Stimulated activated CD4-positive, alpha-beta T cell treated with anti-CD3 and anti-CD28 coated beads, Interleukin-15, amount 100 ng/mL, for 1 hour (primary cell): ENCODE measurements around the gene BMPR1A.
"Not testable (repeated sequence)": the region's sequence is repeated elsewhere in the genome, so short reads cannot be mapped to it uniquely, and the experiment has no call there.

Experiments used
- DNase-seq, 2 donors: peaks; one replicate each; pipeline ENCODE4 v3.0.0-alpha.2; 2020; ENCODE audit warnings: low read depth in 1 of 2, low spot score in 1 of 2

BMPR1A gene

DNA sequence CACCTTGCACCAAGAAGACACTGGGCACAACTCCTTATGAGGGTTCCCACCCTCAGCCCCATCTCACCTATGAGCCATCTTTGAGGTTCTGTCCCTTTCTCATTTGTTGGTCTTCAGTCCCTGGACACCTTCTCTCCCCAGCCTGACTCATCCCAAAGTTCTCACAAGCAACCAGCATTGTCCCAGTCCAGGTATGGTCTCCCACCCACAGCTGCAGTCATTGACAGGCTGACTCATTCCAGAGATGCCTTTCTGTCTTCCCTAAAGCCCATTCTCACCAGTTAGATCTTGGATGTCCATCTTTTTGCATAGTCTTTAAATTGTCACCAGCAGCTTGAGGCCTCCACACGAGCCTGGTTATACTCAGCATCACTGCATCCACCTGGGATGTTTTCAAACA lies 26.7 kb upstream of the BMPR1A start:
- no peak for DNase-seq

DNA sequence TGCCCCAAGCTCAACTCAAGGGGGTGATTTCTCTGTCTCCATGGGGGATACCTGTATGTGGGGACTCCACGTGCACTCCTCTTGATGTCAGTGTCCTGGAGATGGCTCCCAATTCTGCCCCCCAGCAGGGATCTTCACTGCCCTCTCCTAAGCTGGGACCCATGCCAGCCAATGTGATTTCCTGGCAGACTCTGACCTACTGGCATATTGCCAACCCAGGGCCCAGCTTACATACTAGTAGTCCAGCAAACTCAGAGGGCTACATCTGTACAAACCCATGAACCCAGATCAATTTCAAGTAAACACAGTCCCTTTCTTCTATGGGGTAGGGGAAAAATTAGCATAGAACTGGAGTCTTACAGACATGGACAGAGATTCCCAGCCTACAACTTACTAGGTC lies 26.2 kb upstream of the BMPR1A start:
- DNase-seq, result no peak

DNA sequence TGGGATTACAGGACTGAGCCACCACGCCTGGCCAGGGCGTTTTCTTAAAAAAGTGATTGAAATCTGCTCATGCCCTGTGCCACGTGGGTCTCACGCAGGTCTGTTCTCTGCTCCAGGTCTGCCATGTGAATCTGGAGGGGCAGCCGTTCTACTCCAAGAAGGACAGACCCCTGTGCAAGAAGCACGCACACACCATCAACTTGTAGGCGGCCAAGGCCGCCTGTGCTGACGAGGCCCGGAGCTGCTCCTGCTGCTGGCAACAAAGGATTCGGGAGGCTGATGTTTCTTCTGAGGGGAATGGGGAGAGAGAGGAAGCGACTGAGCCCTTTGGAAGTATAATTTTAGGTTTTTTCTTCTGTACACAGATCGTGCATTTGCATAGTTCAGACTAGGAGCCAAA lies 23.6 kb upstream of the BMPR1A start:
- DNase-seq, result no peak

DNA sequence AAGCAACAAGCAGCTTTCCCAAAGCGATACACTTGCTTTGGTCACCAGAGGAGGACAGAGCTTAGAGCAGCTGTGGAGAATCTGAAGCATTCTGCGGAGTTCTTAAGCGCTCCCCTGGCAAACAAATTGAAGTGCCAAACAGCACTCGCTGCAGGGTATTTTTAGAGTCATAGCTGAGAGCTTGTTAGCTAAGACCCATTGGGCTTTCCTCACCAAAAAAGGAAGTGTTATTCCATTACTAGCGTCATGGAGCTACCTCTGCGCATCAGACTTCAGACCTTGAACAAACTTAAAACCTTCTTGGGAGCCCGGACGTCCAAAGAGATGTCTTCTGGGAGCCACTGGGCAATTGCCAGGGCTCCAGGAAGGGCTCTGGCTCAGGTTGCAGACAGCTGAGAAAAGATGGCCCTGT lies 23.2 kb upstream of the BMPR1A start:
- DNase-seq, result no peak

DNA sequence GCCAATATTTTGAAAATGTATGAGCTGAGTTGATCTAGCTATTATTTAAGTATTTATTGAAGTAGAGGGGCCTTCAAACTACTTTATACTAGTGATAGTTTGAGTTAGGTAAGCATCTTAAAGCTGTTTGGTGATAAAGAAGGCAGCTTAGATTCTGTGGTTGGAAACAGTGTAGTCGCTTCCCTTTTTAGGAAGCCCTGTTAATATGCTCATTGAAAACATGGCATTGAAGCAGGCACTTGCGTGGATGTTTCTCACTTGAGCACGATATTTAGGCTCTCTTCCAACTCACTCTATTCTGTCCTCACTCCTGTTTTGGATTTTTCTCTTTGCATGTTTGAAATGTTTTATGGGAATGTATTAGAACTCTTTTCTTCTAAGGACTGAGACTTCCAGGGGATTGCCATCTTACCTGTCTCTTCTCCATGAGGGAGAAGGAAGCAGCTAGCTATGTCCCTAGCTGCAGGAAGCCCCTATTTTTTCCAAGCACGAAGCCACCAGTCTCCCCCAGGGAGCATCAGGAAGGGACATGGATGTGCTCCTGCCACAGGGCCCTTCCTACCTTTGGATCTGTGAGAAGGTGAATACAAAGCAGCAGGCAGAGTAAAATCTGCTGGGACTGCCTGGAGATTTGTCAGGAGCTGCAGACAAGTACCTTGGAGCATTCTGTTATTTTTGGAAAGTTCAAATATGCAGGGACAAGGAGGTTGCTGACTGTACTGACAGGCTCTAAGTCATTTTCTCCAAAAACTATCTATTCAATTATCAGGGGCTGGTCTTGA lies 22.0 kb upstream of the BMPR1A start:
- no peak for DNase-seq

DNA sequence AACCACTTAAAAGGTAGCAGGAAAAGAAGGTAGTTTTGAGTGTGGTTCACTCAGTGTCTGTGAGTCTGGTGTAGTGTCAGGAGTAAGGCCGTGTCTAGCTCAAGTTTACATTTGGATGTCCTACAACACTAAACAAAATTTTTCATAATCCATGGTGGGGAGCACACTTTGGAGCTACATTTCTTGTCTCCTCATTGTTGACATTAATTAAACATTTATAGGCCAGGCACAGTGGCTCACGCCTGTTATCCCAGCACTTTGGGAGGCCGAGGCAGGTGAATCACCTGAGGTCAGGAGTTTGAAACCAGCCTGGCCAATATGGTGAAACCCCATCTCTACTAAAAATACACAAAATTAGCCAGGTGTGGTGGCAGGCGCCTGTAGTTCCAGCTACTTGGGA lies 21.1 kb upstream of the BMPR1A start:
- DNase-seq, result not testable (repeated sequence)

DNA sequence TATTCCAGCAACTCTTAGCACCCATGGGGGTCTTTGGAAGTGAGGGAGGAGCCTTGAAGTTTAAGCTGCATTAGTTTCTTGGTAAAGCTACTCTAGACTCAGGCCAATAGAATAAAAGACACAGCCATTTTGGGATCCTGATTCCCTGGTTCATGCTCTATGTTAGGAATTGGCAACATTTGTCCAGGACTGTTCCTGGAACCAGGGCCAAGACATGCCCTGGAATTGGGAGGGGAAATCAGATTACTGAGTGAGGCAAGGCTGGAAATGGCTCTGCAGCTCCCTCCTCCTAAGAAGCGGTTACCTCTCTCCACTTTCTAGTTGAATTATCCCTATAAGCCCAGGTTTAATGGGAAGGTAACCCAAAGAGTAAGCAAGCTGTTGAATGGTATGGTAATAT lies 14.2 kb upstream of the BMPR1A start:
- no peak for DNase-seq

DNA sequence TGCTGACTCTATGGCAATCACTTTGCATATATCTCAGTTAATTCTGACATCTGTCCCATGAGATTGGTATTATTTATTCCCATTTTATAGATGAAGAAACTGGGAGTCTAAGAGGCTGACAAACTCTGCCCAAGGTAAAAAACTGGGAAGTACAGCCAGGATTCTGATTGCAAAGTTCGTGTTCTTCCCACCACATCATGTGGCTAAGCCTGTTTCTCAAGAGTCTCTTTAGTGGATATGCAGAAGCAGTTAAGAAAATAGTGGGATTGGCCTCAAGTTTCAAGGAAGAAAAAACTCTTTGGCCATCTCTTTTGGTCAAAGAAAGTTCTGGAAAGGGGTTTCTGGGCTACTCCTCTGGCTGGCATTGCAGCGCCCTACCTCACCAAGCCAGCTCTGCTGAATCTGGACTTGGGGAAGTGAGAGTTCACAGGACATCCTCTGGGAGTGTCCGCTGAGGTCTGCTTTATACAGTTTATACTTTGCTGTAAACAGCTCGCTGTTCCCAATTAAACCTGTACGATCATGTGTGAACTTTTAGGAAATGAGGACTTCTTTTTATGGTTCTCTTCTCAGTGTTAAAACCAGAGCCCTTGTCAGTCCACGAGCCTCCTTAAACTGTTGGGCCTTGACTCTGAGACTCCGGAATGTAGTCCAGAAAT lies 12.2 kb upstream of the BMPR1A start:
- no peak for DNase-seq

DNA sequence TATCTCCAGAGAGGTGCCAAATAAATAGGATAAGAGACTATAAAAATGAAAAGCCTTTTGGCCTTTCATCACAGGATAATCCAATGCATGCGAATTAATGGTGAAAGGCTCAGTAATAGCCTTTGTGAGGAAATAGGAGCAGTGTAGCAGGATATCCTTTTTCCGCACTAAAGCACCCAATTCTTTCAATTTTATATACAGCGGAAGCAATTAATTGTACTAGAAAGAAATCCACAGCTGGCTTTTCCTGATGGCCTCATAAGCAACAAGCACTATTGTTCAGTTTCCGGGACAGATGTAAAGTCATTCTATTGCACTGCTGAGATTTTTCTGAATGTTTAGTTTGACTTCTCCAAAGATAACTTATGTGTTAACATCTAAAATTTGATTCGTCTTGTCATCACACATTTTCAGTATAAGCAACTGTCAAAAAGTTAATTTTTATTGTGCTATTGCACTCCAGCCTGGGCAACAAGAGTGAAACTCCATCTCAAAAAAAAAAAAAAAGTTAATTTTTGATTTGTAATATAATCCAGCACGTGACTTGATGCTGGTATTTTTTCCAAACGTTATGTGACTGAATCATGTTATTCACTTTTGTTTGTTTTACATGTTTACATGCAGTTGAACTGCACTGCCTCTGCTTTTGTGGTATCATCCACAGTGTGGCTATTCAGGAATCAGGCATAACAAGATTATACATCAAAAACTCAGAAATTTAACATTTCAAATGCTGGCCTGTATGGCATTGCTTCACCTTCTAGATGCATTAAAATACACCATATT lies 8.4 kb upstream of the BMPR1A start:
- DNase-seq, result no peak

DNA sequence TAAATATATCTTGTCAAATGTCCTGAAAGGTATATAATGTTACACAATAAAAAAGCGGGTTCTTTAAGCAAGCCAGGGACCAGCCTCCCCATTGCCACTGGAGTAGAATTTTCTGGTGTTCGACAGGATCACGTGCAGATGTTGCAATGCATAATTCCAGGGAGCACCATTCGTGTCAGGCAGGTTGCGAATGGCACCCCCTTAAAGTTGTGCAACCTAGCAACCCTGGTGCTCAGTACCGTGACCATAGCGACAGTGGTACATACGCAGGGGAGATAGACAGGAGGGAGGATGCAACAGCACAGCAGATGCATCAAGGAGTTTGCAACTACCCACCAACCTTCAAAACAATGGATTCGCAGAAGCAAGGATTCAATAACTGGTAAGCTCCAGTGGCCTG lies 6.6 kb upstream of the BMPR1A start:
- no peak for DNase-seq

DNA sequence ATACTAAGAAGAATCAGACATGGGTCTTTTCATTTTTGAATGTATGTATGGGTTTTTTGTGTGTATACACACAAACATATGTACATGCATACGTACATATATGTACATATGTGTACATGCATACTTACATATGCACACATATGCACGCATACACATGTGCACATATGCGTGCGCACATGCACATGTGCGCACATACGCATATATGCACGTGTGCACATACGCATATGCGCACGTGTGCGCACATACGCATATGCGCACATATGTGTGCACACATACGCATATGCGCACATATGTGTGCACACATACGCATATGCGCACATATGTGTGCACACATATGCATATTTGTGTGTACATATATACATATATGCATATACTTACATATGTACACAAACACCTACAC lies 4.9 kb upstream of the BMPR1A start:
- DNase-seq, result no peak

DNA sequence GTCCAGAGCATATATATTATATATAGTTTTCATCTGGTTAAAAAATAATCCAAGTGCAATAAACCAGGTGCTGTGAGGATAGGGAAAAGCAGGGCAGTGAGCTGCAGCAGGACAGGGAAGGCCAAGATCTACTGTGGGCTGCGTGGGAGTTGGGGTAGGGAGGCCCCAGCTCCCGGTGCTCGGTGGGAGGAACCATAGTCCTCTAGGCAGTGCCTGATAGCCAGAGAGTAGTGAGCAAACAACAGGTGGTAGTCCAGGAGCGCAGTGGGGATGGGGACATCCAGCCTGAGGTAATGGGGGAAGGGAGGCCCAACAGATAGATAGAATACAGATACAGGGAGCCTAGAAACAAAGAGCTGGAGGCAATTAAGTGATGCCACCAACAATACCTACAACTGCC lies 4.1 kb upstream of the BMPR1A start:
- DNase-seq, result no peak

DNA sequence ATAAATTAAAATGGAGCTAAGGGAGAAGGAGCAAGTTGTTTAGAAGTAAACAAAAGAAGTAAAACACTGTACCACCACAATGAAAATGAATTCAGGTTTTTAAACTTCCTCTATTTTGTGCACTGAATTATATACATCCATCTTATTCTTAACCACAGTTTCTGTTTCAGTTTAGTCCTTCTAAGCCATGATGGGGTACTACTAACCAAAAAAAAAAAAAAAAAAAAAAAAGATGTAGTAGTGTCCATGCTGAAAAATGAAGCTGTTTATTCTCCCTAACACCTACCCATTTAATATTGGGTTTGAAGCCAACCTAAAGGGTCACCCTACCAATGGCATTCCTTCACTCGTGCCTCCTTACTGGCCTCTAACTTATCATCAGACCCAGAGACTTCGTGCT lies 3.4 kb upstream of the BMPR1A start:
- DNase-seq, result no peak

DNA sequence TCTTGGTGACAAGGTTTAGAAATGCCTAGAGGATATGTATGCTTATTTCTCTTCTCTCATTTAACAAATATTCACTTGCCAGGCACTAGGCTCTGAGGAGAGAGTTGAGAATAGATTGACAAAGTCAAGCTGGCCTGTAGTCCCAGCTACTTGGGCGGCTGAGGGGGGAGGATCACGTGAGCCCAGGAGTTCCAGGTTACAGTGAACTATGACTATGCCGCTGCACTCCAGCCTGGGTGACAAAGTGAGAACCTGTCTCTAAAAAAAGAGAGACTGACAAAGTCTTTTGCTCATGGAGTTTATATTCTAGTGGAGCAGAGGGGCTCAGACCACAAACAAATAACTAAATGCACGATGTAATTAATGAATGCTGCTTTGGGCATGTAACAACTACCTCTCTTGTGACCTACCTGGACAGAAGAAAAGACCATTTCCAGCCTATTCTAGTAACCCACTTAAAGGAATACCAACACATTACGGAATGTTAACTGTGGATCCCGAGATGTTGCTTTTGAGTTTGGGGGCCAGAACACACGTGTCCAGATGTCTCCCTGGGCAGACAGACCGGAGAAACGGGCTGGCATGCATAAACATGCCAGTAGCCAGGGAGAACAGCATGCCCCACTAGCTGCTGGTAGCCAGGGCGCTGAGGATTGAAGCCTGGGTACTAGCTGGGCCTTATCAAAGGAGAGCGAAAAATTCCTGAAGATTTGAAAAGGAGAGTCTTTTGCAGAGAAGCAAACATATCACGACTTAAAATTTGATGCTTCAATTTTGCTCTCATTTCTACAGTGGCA lies 2.6 kb upstream of the BMPR1A start:
- DNase-seq, result no peak

DNA sequence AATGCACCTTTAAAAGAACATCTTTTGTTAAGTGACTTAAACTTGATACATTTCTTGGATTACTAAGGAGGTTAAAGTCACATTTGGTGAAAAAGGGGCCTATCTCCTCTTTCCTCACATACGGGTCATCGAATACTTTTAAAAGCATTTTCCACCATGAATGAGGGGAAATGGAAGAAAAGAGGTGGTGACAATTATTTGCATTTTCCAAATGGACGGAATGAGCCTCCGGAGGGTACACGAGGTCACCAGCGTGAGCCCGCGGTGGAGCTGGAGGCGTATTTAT lies 1.0 kb upstream of the BMPR1A start:
- DNase-seq, result no peak

DNA sequence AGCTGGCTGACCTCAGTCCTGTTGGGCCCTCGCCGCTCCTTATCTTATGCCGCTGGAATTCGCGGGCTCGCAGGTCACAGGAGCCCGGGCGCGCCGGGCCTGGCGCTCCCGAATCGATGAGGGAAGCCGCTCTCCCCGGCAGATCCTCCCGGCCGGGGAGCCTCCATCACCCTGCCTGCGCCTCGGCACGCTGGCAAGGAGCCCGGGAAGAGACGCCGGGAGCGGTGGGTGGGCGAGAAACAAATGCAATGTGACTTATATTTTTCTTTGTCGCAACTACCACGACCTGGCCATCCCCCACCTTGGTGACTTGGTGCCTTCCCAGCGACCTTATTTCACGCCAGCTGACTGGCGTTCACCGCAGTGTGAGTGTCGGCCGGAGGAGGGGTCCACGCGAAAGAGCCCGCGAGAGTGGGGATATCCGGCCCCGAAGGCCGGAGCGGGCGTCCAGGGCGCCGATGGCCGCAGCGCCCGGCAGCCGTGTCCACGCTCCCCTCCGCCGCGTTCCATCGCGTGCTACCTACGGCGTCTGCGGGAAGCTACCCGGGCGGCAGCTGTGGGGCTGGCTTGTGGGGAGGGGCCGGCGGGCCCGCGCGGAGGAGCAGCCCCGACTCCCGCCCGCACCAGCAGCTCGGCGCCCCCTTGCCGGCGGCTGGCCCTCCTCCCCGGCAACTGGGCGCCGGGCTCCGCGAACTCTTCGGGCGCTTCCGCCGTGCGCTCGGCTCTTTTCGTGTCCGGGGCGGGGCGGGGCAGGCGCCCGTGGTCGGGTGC lies 494 bp upstream of the BMPR1A start:
- peak; percentile 79 to 93 for DNase-seq

DNA sequence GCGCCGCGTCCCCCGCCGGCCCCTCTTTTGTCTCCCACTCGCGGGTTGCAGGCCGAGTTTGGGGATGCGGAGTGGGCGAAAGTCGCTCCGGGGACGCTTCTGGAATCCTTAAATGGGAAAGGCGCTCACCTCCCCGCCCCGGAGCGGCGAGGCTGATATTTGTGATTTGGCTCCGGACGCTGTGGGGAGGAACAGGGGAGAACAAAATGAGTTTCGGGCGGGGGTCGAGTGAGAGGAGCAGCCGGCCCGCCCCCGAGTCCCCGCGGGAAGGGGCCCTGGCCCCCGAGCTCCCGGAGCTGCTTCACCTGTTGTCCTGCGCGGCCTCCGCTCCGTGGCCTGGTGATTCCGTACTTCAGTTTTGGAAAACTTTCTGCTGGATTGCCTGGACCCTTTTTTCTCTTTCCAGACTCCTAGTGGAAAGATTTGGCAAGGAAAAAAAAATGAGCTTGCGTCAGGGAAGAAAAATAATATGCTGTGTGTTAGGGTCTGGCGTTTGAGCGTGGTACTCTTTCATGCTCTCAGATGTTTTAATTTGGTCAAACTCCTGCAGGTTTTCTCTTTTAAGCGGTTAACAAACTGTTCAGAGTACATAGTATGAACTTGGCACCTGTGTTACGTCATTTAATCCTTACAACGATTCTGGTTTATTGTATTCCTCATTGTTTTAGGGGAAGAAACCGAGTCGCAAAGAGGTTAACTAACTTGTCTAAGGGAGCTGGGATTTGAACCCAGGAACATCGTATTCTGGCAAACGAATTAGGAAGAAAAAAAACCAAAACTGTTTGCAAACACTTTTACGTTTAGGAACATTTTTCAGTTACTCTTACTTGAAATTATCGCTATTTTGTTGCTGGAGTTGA lies 924 bp downstream of the BMPR1A start:
- DNase-seq, result peak in 1 of 2 donors; percentile 6

DNA sequence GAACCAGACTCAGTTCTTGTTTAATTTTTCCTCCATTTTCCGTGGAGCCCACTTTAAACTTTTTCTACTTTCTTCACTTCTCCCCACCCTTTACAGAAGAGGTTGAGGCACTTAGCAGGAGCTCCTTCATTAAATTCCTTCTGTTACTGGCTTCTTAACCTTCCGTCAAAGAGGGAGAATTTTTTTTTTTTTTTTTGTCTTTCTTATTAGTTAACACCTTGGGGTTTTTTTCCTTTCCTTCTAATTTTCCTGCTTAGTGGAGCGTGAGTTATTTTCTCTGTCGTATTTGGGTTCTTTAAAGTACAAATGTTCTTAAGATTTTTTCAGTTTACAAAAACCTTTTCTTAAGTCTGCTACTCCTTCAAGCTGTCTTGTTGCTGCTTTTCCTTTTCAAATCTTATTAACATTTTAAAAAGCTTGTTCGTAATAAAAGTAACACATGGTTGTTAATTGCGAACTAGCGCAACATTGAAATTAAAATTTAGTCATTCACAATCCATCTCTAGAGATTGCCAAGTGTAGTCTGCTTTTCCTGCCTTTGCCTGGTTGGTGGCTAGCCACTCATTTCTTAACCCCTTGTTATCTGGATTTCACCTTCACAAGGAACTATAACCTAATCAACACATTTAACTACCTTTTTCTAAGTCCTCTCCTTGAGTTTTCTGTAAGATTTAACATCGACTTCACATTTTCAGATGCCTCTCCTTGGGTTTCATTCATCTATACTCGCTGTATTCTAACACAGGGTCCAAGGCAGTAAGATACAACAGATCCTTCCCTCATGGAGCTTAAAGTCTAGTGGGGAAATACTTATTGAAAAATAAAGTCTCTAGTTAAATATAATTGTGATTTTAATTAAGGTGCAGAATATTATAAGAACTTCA lies 2.0 kb downstream of the BMPR1A start:
- DNase-seq, result no peak
